Hypothalamus (tissue), 51 donors: ENCODE data around the gene HECTD3.
"Not testable (repeated sequence)": the region's sequence is repeated elsewhere in the genome, so short reads cannot be mapped to it uniquely, and the experiment has no call there.

Source experiments
- DNase-seq, 51 donors: peaks; one replicate each; lab custom pipeline; 2025; lab: John Stamatoyannopoulos, UW

HECTD3 gene

DNA sequence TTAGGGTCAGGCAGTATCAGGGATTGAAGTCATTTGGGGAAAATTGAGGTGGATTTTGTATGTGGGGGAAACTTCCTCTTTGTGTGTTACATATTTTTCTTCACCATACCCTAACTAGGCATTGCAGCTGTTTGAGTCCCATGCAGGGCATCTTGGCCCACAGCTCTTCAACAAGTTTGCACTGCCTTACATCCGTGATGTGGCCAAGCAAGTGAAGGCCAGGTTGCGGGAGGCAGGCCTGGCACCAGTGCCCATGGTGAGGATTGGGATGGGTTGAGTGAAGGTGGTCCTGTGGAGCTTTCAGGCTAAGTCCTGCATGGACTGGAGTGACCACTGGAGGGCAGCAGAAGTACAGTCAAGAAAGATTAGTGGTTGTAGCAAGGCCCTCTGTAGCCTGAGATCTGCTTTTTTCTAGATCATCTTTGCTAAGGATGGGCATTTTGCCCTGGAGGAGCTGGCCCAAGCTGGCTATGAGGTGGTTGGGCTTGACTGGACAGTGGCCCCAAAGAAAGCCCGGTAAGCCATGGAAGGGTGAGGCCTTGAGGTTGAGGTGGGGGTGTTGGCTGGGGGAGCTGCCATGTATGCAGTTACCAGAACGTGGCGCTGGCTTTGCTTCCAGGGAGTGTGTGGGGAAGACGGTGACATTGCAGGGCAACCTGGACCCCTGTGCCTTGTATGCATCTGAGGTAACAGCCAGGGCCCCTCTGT is 3.4 kb upstream of the HECTD3 start:
- DNase-seq: peak in 47 of 51 donors; percentile 23 to 89 (median 63)

DNA sequence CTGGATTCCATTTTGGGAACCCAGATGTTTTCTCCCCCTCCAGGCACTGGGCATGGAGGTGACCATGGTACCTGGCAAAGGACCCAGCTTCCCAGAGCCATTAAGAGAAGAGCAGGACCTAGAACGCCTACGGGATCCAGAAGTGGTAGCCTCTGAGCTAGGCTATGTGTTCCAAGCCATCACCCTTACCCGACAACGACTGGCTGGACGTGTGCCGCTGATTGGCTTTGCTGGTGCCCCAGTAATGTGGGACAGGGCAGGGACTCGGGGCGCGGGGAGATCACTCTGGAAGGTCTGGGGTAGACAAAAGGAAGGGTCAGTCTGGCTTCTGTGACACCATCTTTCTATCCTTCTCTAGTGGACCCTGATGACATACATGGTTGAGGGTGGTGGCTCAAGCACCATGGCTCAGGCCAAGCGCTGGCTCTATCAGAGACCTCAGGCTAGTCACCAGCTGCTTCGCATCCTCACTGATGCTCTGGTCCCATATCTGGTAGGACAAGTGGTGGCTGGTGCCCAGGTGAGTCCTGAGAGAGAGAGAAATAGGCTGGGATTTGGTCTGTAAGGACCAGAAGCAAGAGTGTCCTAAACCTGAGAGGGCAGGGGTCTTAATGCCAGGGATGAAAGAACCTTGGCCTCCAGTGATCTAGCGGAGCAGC is 2.6 kb upstream of the HECTD3 start:
- DNase-seq: no peak

DNA sequence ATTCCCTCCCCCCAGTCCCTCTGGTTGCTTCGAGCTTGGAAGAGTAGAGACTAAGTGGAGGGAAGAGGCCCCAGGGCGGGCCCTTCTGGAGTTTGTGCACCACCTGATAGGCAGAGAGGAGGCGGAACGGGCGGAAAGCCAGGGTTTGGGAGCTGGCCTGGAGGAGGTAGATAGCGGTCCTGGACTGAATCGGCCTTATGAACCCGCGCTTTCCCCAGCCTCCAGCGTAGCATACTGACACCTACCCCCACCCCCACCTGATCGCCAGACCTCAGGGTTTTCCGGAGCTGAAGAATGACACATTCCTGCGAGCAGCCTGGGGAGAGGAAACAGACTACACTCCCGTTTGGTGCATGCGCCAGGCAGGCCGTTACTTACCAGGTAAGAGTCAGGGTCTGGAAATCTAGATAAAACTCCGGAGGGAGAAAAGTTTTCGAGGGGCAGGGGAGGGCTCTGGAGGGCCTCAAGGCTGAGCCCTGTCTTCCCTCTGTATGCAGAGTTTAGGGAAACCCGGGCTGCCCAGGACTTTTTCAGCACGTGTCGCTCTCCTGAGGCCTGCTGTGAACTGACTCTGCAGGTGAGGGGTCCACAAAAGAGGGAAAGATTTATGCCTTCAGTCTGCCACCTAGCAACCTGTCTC is 1.6 kb upstream of the HECTD3 start:
- DNase-seq: peak in 25 of 51 donors; percentile 5 to 49 (median 23)

DNA sequence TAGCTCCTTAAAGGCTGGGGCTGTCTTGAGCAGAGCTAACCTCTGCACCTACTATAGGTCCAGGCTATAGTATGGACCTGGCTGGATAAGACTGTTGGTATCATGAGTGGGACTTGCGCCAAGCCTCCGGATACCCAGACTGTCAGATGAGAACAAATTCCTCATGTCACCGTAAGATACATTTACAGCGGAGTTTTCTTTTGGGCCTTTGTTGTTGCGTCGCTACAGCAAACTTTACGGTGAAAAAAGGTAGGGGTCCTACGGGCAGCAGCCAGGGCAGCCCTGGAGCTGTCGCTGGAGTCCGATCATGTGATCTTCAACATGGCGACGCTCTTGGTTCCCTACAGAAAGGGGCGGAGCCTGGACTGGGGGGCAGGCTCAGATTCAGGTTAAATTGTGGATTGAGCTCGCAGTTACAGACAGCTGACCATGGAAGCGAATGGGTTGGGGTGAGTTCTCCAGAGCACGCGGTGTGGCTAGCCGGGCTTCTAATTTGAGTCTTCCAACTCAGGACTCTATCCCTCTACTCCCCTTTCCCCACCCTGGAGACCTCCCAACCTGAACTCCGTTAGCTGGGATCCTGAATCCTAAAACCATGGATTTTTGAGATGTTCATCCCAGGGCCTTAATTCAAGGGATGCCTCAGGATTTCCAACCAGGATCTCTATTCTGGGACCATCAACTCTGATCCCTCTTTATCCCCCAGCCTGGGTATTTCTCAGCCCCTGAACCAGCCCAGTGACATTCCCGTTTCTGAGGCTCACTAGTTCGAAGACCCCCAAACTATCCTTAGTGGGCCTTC is 914 bp upstream of the HECTD3 start, which contains the start of gene UROD:
Gene UROD, plus strand, starts transcription at position 418 of the 802 bp plus-strand sequence. Its CDS starts 12 bp downstream, at position 430.
- DNase-seq: peak in 50 of 51 donors; percentile 20 to 93 (median 83)

DNA sequence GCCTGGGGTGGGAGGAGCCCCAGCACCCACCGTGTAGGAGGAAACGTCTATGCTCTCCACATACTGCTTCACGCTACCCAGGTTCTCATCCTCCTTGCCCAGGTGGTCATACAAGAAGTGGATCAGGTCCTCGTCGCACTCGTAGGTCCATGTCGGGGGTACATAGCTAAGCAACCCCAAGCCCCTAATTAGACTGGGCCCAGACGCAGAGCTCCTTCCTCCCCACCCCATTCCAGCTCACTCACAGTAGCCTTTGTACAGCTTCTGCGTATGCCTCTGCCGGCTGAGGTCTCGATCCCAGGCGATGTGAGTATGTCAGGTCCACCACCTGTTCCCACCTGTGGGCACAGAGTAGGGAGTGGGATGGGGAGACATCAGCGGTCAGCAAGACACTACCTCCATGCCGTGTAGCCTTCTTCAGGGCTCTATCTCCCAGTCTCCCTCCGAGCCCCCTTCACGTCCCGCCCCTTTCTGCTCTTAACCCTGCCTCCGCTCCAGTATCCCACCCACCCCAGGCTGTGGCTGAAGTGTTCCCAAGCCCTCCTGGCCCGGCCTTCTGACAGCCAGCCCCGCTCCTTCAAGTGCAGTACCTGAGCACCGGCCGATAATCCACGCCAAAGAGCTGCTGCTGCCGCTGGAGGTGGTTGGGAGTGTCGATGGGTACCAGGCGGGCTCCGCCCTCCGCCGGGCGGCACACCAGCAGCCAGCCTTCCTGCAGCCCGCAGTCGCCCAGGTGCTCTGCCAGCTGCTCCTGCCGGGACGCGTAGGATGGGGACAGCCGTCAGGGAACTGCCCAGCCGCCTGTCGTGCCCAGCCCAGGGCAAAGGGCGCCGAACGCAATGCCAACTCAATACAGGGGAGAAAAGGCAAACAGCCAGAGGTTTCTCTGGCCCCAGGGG is 919 bp downstream of the HECTD3 start:
- DNase-seq: peak in 3 of 51 donors; percentile 13 to 31 (median 14)

DNA sequence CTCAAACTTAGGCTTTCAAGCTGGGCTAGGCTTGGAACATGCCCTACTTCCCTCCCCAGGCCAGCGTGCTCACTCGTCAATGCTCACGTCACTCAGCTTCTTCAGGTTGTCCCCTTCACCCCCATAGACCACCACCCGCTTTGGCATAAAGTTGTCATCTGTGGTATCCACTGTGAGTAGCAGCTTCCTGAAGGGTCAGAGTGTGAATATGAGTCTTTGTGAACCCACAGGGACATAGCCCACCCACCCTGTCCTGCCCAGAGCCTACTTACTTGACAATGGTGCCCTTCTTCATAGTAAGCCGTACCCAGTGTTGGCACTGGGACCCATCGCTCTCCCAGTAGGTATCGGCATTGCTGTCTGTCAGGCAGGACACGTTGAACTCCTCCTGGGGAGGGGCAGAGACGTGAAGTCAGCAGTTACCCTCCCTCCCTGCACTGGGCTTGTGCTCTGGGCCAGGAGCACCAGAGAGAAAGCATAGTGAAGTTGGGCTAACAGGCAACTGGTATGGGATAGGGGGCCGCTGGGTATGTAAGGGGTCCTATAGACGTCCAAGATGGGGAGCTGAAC is 1.7 kb downstream of the HECTD3 start:
- no peak for DNase-seq

DNA sequence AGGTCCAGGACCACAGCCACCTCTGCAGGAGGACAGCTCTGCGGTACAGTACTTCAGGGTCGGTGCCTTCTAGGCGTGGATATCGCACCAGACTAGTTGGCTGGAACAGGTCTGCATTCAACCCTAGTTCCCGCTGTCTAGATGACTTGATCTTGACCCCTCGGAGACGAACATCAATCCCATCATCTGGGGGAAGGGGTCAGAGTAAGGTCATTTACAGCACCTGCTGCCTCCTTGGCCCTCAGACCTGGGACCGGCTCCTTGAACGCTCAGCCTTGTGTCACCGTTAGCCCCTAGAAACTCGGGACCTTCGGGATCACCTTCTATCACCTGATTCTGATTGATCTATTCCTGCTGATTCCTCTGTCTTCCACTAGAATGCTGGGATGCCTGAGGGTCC is 2.6 kb downstream of the HECTD3 start:
- DNase-seq: no peak

DNA sequence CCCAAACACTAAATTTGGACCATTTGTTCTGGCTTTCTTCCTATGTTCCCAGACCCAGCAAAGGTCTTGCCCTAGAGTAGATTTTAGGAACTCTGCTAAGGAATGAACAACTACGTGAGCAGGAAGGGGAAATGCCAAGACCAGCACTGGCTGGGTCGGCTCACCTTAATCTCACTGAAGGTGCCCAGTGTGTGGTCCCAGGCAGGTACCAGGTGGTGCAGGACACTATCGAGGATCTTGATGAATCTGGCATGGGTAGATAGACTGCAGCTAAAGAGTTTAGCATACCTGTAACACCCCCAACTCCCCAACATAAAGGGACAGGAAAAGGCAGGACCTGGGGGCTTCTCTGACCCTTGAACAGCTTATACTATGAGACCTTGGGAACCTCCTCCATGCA is 3.0 kb downstream of the HECTD3 start:
- DNase-seq: no peak

DNA sequence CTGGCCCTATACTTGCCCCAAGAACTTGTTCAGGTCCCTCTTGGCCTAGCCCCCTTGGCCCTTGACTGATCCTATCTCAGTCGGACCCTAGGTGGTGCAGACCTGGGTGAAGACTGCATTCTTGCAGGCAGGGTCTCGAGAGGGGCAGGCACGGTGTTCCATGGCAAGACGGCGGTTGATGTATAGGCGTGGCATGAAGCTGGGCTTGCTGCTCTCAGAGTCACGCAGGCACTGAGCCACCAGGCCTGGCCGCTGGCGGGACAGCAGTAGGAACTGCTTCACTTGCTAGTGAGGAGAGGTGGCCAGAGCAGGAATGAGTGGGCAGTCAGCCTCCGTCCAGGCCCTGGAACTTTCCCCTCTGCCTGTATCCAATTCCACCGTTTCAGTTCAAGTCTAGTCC is 3.8 kb downstream of the HECTD3 start:
- no peak for DNase-seq

DNA sequence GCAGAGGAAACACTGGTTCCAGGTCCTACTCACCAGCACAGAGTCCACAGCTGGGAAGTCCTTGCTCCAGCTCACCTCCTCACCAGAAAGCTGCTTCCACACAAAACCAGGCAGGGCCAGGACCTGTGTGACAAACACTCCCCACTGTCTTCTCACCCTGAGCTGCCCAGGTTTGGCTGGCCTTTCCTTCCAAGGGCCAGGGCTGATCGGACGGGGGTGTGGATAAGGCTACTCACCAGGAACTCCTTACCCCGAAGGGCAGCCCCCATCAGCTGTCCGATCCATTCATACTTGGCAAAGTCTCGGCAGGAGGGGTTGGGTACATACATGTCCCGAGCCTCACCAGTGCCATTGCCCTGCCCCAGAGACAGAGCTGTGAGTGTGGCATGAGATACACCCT is 5.4 kb downstream of the HECTD3 start:
- no peak for DNase-seq

DNA sequence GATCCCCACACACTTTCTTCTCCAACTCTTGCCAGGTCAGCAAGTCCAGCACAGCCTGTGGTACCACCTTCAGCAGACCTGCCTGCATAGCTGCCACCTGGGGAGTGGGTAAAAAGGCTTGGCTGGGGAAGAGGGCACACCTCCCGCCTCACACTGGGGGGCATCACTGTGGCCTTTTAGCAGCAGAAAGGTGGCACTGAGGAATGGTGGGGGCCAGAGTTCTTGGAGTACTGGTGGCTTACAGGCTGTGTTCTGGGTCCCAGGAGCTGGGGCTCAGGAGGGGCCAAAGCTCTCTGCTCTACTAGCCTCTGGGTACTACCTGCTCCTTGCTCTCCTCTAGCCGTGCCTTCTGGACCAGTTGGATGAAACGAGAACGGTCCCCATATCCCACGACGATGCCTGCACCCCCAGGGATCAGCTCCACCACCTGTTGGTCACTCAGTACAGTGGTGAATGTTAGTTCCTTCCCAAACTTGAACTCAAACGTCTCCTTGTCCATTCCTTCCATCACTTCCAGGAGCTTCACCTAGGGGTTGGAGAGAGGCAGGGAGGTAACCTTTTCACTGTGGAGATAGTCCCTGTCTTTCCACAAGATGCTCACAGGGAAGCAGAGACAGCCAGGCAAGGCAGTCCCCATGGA is 6.7 kb downstream of the HECTD3 start:
- DNase-seq: no peak

DNA sequence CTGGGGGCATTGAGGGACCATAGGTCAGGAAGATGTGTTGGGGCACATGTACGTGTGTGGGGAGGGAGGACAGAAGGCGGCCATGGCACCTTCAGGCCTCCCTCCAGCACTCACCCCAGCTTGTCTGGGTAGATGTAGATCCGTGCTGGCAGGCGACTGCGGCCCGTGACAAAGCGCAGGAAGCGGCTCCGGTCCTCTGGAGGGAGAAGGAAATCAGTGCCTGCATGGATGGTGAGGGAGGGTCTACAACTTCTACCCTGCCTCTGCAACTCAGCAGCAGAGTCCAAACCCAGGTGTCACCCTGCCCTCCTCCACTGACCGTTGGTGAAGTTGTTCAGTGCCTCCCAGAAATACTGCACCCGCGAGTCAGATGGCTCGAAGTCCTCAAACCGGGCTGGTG is 7.4 kb downstream of the HECTD3 start:
- DNase-seq: no peak

DNA sequence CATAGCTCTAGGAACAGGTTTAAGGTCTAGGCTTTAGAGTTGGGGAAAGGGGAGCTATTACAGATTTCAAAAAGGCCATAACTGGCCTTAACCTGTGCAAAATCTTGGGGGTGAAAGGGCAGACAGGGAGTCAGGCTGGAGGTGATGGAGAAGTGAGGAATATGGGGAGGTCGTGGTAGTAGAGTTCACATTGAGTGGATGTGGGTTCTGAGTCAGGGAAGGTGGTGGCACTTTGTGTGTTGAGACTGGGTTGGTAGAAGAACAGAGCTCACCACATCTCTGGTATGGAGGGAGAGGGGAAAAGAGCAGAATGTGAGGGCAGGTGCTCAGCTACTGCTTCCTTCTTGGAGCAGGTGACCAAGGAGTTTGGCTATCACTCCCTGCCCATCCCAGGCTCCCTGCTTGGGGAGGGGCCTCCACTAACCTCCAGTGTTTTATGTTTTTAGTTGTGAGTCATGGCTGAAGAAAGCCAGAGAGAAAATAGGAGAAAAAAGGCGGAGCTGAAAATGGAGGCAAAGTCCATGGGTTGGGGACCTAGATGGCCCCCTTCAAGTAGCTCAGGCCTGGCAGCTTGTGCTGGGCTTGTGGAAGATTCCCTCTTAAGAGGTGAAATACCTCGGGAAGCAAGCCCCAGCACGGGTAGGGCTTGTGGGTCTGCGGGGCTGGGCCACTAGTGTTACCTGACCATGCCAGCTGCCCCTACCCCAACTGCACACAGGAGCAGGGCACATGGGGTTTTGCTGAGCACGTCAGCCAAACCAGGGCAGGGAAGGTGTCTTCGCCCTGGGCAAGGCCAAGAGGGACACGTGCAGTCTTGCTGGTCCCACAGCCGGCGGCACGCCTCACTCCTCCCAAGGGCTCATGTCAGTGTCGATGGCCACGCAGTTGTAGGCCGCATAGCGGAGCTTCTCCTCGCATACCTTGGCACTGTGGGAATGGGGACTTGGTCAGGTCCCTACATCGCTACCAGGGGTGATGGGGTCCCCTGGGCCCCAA is 8.2 kb downstream of the HECTD3 start:
- DNase-seq: no peak

DNA sequence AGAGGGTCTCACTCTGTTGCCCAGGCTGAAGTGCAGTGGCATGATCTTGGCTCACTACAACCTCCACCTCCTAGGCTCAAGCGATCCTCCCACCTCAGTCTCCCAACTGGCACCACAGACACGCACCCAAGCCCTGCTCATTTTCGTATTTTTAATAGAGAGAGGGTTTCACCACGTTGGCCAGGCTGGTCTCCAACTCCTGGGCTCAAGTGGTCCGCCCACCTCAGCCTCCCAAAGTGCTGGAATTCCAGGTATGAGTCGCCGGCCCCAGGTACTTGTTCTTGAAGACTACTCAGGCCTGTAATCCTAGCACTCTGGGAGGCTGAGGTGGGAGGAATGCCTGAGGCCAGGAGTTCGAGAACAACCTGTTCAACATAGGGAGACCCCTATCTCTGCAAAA is 9.5 kb downstream of the HECTD3 start:
- DNase-seq: not testable (repeated sequence)

DNA sequence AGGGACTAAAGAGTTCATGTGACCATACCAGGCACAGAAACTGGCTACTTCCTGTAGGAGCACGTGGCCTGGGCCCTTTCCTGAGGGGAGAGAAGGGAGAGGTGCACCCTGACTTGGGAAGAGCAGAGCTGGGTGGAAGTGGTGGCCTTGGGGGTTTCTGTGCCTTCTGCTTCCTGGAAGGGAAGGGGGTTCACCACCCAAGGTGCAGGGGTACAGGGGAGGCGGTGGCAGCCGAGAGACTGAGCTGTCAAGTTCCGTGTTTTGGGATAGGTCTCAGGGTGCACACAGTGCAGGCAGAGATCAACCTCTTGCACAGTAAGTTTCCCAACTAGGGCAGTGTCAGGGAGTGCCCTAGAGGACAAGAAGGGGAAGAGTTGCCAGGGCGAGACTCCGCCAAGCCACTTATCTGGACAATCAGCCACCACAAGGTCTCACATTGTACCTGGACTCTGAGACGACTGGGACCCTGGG is 10.1 kb downstream of the HECTD3 start:
- DNase-seq: peak in 1 of 51 donors; percentile 9

DNA sequence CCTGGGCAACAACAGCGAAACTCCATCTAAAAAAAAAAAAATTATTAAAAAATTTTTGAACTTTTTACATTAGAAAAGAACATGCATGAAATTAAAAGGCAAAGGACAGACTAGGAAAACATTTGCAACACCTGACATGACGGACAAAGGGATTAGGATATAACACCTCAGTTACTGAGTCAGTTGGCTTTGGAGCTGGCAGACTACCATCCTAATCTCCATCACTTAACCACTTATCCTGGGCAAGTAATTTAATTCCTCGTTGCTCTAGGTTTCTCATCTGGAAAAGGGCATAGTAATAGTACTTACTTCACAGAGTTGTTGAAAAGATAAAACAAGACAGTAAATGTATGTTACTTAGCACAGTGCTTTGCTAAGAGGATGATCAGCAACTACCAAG is 11.9 kb downstream of the HECTD3 start:
- DNase-seq: no peak

DNA sequence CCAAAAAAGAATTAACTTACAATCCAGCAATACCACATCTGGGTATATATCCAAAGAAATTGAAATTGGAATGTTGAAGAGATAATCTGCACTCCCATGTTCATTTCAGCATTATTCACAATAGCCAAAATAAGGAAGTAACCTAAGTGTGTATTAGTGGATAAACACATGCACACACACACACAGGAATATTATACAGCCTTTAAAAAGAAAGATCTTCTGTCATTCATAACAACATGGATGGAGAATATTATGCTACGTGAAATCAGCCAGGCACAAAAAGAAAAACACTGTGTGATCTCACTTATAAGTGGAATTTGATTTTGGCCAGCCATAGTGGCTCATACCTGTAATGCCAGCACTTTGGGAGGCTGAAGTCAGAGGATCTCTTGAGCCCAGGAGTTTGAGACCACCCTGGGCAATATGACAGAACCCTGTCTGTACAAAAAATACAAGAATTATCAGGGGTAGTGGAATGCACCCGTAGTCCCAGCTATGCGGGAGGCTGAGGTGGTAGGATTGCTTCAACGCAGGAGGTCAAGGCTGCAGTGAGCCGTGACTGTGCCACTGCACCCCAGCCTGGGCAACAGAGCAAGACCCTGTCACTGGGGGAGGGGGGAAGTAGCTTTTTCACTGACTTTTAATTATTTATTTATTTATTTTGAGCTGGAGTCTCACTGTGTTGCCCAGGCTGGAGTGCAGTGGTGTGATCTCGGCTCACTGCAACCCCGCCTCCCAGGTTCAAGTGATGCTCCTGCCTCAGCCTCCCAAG is 15.5 kb downstream of the HECTD3 start:
- DNase-seq: no peak
